Choroid plexus epithelial cell (primary cell): Measurements from ENCODE around the gene DPH6.

Experiments used
- DNase-seq: peaks from one replicate; pipeline ENCODE4 v3.0.0-alpha.2; 2010; ENCODE audit warnings: low read depth
- H3K4me3 ChIP-seq: 2 replicates; pipeline ENCODE4 v1.5.1; 2011; ENCODE audit warnings: low read depth, mild to moderate bottlenecking, control low read depth, low read length, moderate library complexity
- TF ChIP-seq, protein P1 (sequence below): conservative IDR thresholded peaks from 2 replicates; pipeline ENCODE4 v1.5.1; 2011; ENCODE audit warnings: low read depth, mild to moderate bottlenecking, control low read depth, inconsistent platforms, low read length, moderate library complexity

Gene DPH6

GRCh38 chr15:35327789-35328188 is 218.2 kb downstream of the DPH6 start:
- TF ChIP-seq, protein P1, sequence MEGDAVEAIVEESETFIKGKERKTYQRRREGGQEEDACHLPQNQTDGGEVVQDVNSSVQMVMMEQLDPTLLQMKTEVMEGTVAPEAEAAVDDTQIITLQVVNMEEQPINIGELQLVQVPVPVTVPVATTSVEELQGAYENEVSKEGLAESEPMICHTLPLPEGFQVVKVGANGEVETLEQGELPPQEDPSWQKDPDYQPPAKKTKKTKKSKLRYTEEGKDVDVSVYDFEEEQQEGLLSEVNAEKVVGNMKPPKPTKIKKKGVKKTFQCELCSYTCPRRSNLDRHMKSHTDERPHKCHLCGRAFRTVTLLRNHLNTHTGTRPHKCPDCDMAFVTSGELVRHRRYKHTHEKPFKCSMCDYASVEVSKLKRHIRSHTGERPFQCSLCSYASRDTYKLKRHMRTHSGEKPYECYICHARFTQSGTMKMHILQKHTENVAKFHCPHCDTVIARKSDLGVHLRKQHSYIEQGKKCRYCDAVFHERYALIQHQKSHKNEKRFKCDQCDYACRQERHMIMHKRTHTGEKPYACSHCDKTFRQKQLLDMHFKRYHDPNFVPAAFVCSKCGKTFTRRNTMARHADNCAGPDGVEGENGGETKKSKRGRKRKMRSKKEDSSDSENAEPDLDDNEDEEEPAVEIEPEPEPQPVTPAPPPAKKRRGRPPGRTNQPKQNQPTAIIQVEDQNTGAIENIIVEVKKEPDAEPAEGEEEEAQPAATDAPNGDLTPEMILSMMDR = no peak
- no peak overlapping the region for H3K4me3 ChIP-seq
- DNase-seq = no peak

GRCh38 chr15:35325374-35325941 is 220.5 kb downstream of the DPH6 start:
- no peak overlapping the region for H3K4me3 ChIP-seq
- TF ChIP-seq, protein P1 = no peak
- no peak for DNase-seq

DNA sequence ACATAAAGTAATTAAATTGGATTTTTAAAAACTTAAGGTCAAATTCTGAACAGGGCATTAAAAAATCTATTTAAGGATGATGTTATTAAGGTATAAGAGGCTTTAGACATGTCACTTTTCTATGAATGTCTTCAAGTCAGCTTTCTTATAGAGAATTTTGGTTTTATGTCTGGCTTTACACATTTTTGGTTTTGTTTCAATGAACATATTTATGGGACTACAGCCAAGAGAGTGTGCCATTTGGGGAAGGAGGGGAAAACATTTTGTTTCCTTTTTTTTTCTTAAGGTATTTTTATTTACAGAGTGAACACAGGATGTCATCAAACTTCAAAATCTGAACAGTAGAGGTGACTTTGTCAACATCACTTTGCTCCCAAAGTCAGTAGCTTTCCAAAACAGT is 222.8 kb downstream of the DPH6 start:
- no peak for DNase-seq
- no peak overlapping the region for H3K4me3 ChIP-seq
- TF ChIP-seq, protein P1 = no peak

- no peak for DNase-seq
- TF ChIP-seq, protein P1 = no peak
- no peak overlapping the region for H3K4me3 ChIP-seq
Observed at GRCh38 chr15:35321926-35322325, 224.0 kb downstream of the DPH6 start.

DNA sequence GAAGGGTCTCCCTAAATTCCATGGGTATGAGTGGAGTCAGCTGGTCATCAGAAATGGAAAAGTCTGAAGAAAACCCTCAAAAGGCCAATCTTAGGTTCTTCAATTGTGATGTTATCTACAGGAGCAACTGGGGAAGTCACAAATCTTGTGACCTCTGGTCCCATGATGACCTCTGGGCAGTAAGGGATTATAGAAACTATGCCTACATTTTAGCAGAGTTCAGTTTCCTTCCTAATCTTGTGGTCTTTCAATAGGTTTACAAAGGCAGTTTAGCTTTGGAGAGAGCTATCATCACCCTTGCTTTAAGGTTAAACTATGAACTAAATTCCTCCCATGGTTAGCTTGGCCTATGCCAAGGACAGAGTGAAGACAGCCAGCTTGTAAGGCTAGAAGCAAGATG is 225.1 kb downstream of the DPH6 start:
- no peak for DNase-seq
- TF ChIP-seq, protein P1 = no peak

More for the DNA sequence above, 225.1 kb downstream of the DPH6 start:
- H3K4me3 ChIP-seq = no peak overlapping the region
